CD4-positive, CD25-positive, alpha-beta regulatory T cell (primary cell): ENCODE data around the gene ACSBG1. TPM values are rescaled to one million over a fixed set of nuclear protein-coding genes. Genes with fewer than 3 reads are reported as not detected.
"Not testable (repeated sequence)": the region's sequence is repeated elsewhere in the genome, so short reads cannot be mapped to it uniquely, and the experiment has no call there.

Experiments used
- ATAC-seq, 2 donors: fragments of 150-1000 bp; cut with Tn5 transposase; one replicate each; pipeline ENCODE4 v1.10.0; 2021; ENCODE audit warnings: low read depth in 2 of 2, moderate number of reproducible peaks in 2 of 2, moderate library complexity in 1 of 2
- DNase-seq, 3 donors: peaks; one replicate each; pipeline versions ENCODE4 v3.0.0 to v3.0.0-alpha.2; 2012 to 2022; ENCODE audit warnings: mixed read lengths in 1 of 3
- H3K27ac ChIP-seq: one replicate; pipeline ENCODE4 v1.7.0; 2013; ENCODE audit warnings: mild to moderate bottlenecking, low read length; ENCODE audit not compliant: insufficient read depth, poor library complexity, severe bottlenecking
- H3K27me3 ChIP-seq: one replicate; pipeline ENCODE4 v1.7.0; 2013; ENCODE audit warnings: low read length; ENCODE audit not compliant: control insufficient read depth, insufficient read depth
- H3K36me3 ChIP-seq: one replicate; pipeline ENCODE4 v1.7.0; 2013; ENCODE audit warnings: mild to moderate bottlenecking, low read length, moderate library complexity; ENCODE audit not compliant: control insufficient read depth, insufficient read depth
- H3K4me1 ChIP-seq: 2 replicates; pipeline ENCODE4 v1.7.0; 2013; ENCODE audit warnings: mild to moderate bottlenecking, low read length; ENCODE audit not compliant: insufficient read depth, control insufficient read depth, poor library complexity, severe bottlenecking
- H3K4me3 ChIP-seq: one replicate; pipeline ENCODE4 v1.7.0; 2013; ENCODE audit warnings: low read depth, mild to moderate bottlenecking, low read length, moderate library complexity
- H3K9me3 ChIP-seq, 2 experiments: 1 replicate in 1 of 2; 2 replicates in 1 of 2; pipeline ENCODE4 v1.7.0; 2013; ENCODE audit warnings: low read length in 2 of 2, mild to moderate bottlenecking in 1 of 2, moderate library complexity in 1 of 2; ENCODE audit not compliant: control insufficient read depth in 2 of 2
- H3K27ac Mint-ChIP-seq, 3 donors: one replicate each; pipeline ENCODE4 v1.8.0; 2020 to 2022; ENCODE audit warnings: mild to moderate bottlenecking in 3 of 3, mixed read lengths in 3 of 3, moderate library complexity in 2 of 3
- H3K27me3 Mint-ChIP-seq: one replicate; pipeline ENCODE4 v1.8.0; 2022; ENCODE audit warnings: mild to moderate bottlenecking, mixed read lengths
- H3K36me3 Mint-ChIP-seq: one replicate; pipeline ENCODE4 v1.8.0; 2020; ENCODE audit warnings: mixed read lengths
- H3K4me1 Mint-ChIP-seq, 4 donors: one replicate each; pipeline ENCODE4 v1.8.0; 2020 to 2022; ENCODE audit warnings: mixed read lengths in 4 of 4, mild to moderate bottlenecking in 1 of 4
- H3K4me3 Mint-ChIP-seq, 4 donors: one replicate each; pipeline ENCODE4 v1.8.0; 2020 to 2022; ENCODE audit warnings: mild to moderate bottlenecking in 4 of 4, mixed read lengths in 4 of 4, moderate library complexity in 3 of 4
- H3K9me3 Mint-ChIP-seq, 7 donors: one replicate each; pipeline ENCODE4 v1.8.0; 2020 to 2022; ENCODE audit warnings: mixed read lengths in 7 of 7, mild to moderate bottlenecking in 3 of 7, moderate library complexity in 2 of 7
- polyA plus RNA-seq, 4 donors: library from polyadenylated mRNA; unstranded; fragments of 300-500 nt; fragmentation: Illumina TruSeq; gene quantifications; one replicate each; pipeline ENCODE4 v1.2.3, GENCODE V29; 2021
- total RNA-seq: library from RNA; stranded (reverse); gene quantifications from one replicate; pipeline ENCODE4 v1.2.3, GENCODE V29; 2022

Gene ACSBG1
- total and polyA plus RNA-seq, 5 donors from 2014 or later = 0.06 to 0.25 TPM; not detected in 3

- H3K36me3 ChIP-seq = peaks cover 25% of the 10 kb centered on the region
- Mint-ChIP-seq H3K4me3 (no peak overlapping the region), H3K9me3 (no peaks in the 10 kb centered on the region), H3K36me3 (peaks cover 14% of the 10 kb centered on the region), H3K4me1 (peaks cover 26 to 29% (median 27%) of the 10 kb centered on the region in 4 donors), H3K27me3 (no peaks in the 10 kb centered on the region), H3K27ac (no peak overlapping the region)
- H3K27ac ChIP-seq = no peak overlapping the region
- H3K9me3 ChIP-seq = no peaks in the 10 kb centered on the region
- peaks cover 16% of the 10 kb centered on the region for H3K4me1 ChIP-seq
- no peaks in the 10 kb centered on the region for H3K27me3 ChIP-seq
- ATAC-seq (no peak), DNase-seq (no peak)
- H3K4me3 ChIP-seq = no peak overlapping the region
These were observed 79.4 kb downstream of the ACSBG1 start for GRCh38 chr15:78154955-78155354.

- not testable (repeated sequence) for H3K9me3 Mint-ChIP-seq, H3K27ac ChIP-seq
- H3K4me3 ChIP-seq = peak overlapping the region; percentile 83
These were observed 83.3 kb downstream of the ACSBG1 start for GRCh38 chr15:78151075-78151474.

GRCh38 chr15:78149805-78150751 is 84.3 kb downstream of the ACSBG1 start:
- Mint-ChIP-seq H3K27me3 (no peaks in the 10 kb centered on the region), H3K36me3 (peaks cover 4% of the 10 kb centered on the region), H3K4me1 (peaks cover 23 to 50% (median 39%) of the 10 kb centered on the region in 4 donors), H3K9me3 (no peaks in the 10 kb centered on the region), H3K27ac (peak overlapping the region; percentile 62 to 92 (median 90)), H3K4me3 (peak overlapping the region; percentile 92 to 99 (median 98))
- DNase-seq (no peak), ATAC-seq (no peak)
- H3K4me3 ChIP-seq = peak overlapping the region; percentile 83
- peaks cover 3% of the 10 kb centered on the region for H3K36me3 ChIP-seq
- no peaks in the 10 kb centered on the region for H3K27me3 ChIP-seq
- H3K4me1 ChIP-seq = peaks cover 26% of the 10 kb centered on the region
- no peaks in the 10 kb centered on the region for H3K9me3 ChIP-seq
- H3K27ac ChIP-seq = peak overlapping the region; percentile 73

More at GRCh38 chr15:78151075-78151474, 83.3 kb downstream of the ACSBG1 start:
- not testable (repeated sequence) for H3K36me3 ChIP-seq, DNase-seq, H3K9me3 ChIP-seq, H3K36me3 Mint-ChIP-seq, ATAC-seq, H3K27me3 ChIP-seq, H3K27me3 Mint-ChIP-seq
- peaks cover 26% of the 10 kb centered on the region for H3K4me1 ChIP-seq
- H3K4me3 Mint-ChIP-seq = peak overlapping the region; percentile 92 to 99 (median 98)
- H3K27ac Mint-ChIP-seq = peak overlapping the region in 1 of 3 donors; percentile 90
- peaks cover 33 to 50% (median 41%) of the 10 kb centered on the region in 4 donors for H3K4me1 Mint-ChIP-seq

GRCh38 chr15:78149068-78149804 is 85.1 kb downstream of the ACSBG1 start, which contains the start of gene IDH3A:
TSS of gene IDH3A (plus strand) at chr15:78149362. CDS start at chr15:78149404, 42 bp downstream.
- Mint-ChIP-seq H3K4me3 (peak within 1 kb of the TSS; percentile 95 to 99 (median 98)), H3K9me3 (no peaks in the 10 kb centered on the region), H3K36me3 (peaks cover 4% of the 10 kb centered on the region), H3K27me3 (no peaks in the 10 kb centered on the region), H3K4me1 (peaks cover 22 to 50% (median 39%) of the 10 kb centered on the region in 4 donors), H3K27ac (peak within 1 kb of the TSS; percentile 77 to 92 (median 92))
- Histone ChIP-seq H3K4me3 (peak within 1 kb of the TSS; percentile 98), H3K27ac (peak within 1 kb of the TSS; percentile 73), H3K9me3 (no peaks in the 10 kb centered on the region), H3K36me3 (no peaks in the 10 kb centered on the region), H3K27me3 (no peaks in the 10 kb centered on the region), H3K4me1 (peaks cover 26% of the 10 kb centered on the region)
- ATAC-seq (peak; percentile 97), DNase-seq (peak; percentile 97 to 100 (median 98))

GRCh38 chr15:78148392-78149067 is 85.8 kb downstream of the ACSBG1 start:
- Histone ChIP-seq H3K27ac (peak overlapping the region; percentile 73), H3K36me3 (no peaks in the 10 kb centered on the region), H3K27me3 (no peaks in the 10 kb centered on the region), H3K4me1 (peaks cover 26% of the 10 kb centered on the region), H3K4me3 (peak overlapping the region; percentile 98), H3K9me3 (no peaks in the 10 kb centered on the region)
- Mint-ChIP-seq H3K27me3 (no peaks in the 10 kb centered on the region), H3K9me3 (no peaks in the 10 kb centered on the region), H3K27ac (peak overlapping the region; percentile 77 to 92 (median 91)), H3K4me3 (peak overlapping the region; percentile 89 to 99 (median 94)), H3K36me3 (peaks cover 4% of the 10 kb centered on the region), H3K4me1 (peaks cover 22 to 48% (median 39%) of the 10 kb centered on the region in 4 donors)
- DNase-seq = no peak
- peak in 1 of 2 donors; percentile 0 for ATAC-seq

- Histone ChIP-seq H3K36me3 (no peaks in the 10 kb centered on the region), H3K4me3 (no peak overlapping the region), H3K27me3 (no peaks in the 10 kb centered on the region), H3K4me1 (peaks cover 26% of the 10 kb centered on the region), H3K9me3 (no peaks in the 10 kb centered on the region), H3K27ac (no peak overlapping the region)
- Mint-ChIP-seq H3K27ac (peak overlapping the region; percentile 69 to 93 (median 86)), H3K9me3 (no peaks in the 10 kb centered on the region), H3K36me3 (peaks cover under 1% of the 10 kb centered on the region), H3K4me3 (peak overlapping the region; percentile 21 to 94 (median 82)), H3K4me1 (peaks cover 17 to 39% (median 29%) of the 10 kb centered on the region in 4 donors), H3K27me3 (no peaks in the 10 kb centered on the region)
- DNase-seq = no peak
- ATAC-seq = no peak
These were observed 86.8 kb downstream of the ACSBG1 start for GRCh38 chr15:78147566-78147965.
